G401.6 (cell line): ENCODE results near the gene SERINC5.
"Not testable (repeated sequence)": the region's sequence is repeated elsewhere in the genome, so short reads cannot be mapped to it uniquely, and the experiment has no call there.

Source experiments
- FAIRE-seq: peaks from 2 replicates; lab custom pipeline; 2012; peaks lifted over from hg19 to GRCh38; lab: Jason Lieb, UNC

SERINC5 gene

GRCh38 chr5:80134876-80135275 lies 121.0 kb downstream of the SERINC5 start:
- no peak for FAIRE-seq

- FAIRE-seq = no peak
These were observed 126.7 kb downstream of the SERINC5 start for GRCh38 chr5:80129146-80129545.

- no peak for FAIRE-seq
These were observed 127.7 kb downstream of the SERINC5 start for GRCh38 chr5:80128141-80128540.

- FAIRE-seq = no peak
These were observed 128.7 kb downstream of the SERINC5 start for GRCh38 chr5:80127116-80127552.

GRCh38 chr5:80125962-80126480 lies 129.8 kb downstream of the SERINC5 start:
- no peak for FAIRE-seq

- FAIRE-seq = no peak
These were observed 130.6 kb downstream of the SERINC5 start for GRCh38 chr5:80125022-80125961.

- FAIRE-seq = no peak
These were observed 131.5 kb downstream of the SERINC5 start for GRCh38 chr5:80124121-80124918.

GRCh38 chr5:80122579-80122978 lies 133.3 kb downstream of the SERINC5 start:
- no peak for FAIRE-seq

GRCh38 chr5:80119372-80119771 lies 136.5 kb downstream of the SERINC5 start:
- FAIRE-seq = no peak

- FAIRE-seq = no peak
These were observed 138.4 kb downstream of the SERINC5 start for GRCh38 chr5:80117446-80117845.

- no peak for FAIRE-seq
These were observed 139.4 kb downstream of the SERINC5 start for GRCh38 chr5:80116465-80116864.

GRCh38 chr5:80116000-80116399 lies 139.8 kb downstream of the SERINC5 start:
- no peak for FAIRE-seq

- no peak for FAIRE-seq
These were observed 141.0 kb downstream of the SERINC5 start for GRCh38 chr5:80114860-80115259.

- FAIRE-seq = not testable (repeated sequence)
These were observed 144.4 kb downstream of the SERINC5 start for GRCh38 chr5:80111376-80111990.

- no peak for FAIRE-seq
These were observed 146.0 kb downstream of the SERINC5 start for GRCh38 chr5:80109646-80110478.

- FAIRE-seq = no peak
These were observed 148.9 kb downstream of the SERINC5 start for GRCh38 chr5:80106916-80107315.

GRCh38 chr5:80105698-80106439 lies 150.0 kb downstream of the SERINC5 start:
- FAIRE-seq = no peak

GRCh38 chr5:80103371-80103770 lies 152.5 kb downstream of the SERINC5 start:
- no peak for FAIRE-seq

- no peak for FAIRE-seq
These were observed 153.9 kb downstream of the SERINC5 start for GRCh38 chr5:80101993-80102392.

- no peak for FAIRE-seq
These were observed 158.4 kb downstream of the SERINC5 start for GRCh38 chr5:80097451-80097850.

GRCh38 chr5:80094236-80094738 lies 161.6 kb downstream of the SERINC5 start:
- no peak for FAIRE-seq
